Neural cell (in vitro differentiated cells): ENCODE results near the gene LDLR. TPM values are rescaled to one million over a fixed set of nuclear protein-coding genes. Genes with fewer than 3 reads are reported as not detected.

Source experiments
- H2AFZ ChIP-seq: fragments of 200-600, 300-800 bp; sonication (generic), shearing (Covaris generic); 2 replicates; pipeline ENCODE4 v1.6.0; 2014; ENCODE audit warnings: low read depth, mild to moderate bottlenecking, antibody characterized with exemption, low read length, moderate library complexity
- H3F3A ChIP-seq: fragments of 200-600 bp; shearing (Covaris generic); 2 replicates; pipeline ENCODE4 v1.6.1; 2016; ENCODE audit warnings: mild to moderate bottlenecking, moderate library complexity, mixed read lengths, antibody characterized with exemption, low read length; ENCODE audit not compliant: insufficient read depth, poor library complexity, severe bottlenecking
- H3K27ac ChIP-seq: fragments of 200-600, 300-800 bp; sonication (generic), shearing (Covaris generic); 2 replicates; pipeline ENCODE4 v1.5.1; 2014; ENCODE audit warnings: mild to moderate bottlenecking, low read length, moderate library complexity
- H3K27me3 ChIP-seq: fragments of 300-800, 200-600 bp; sonication (generic), shearing (Covaris generic); 2 replicates; pipeline ENCODE4 v1.6.0; 2014; ENCODE audit warnings: mild to moderate bottlenecking, low read depth, low read length, moderate library complexity; ENCODE audit not compliant: insufficient read depth
- H3K36me3 ChIP-seq: fragments of 300-800, 200-600 bp; sonication (generic), shearing (Covaris generic); 2 replicates; pipeline ENCODE4 v1.5.1; 2014; ENCODE audit warnings: mild to moderate bottlenecking, antibody characterized with exemption, low read length, moderate library complexity; ENCODE audit not compliant: insufficient read depth
- H3K4me2 ChIP-seq: fragments of 300-800, 200-600 bp; sonication (generic), shearing (Covaris generic); 2 replicates; pipeline ENCODE4 v1.6.0; 2014; ENCODE audit warnings: mild to moderate bottlenecking, low read length
- H3K4me3 ChIP-seq: fragments of 300-800, 200-600 bp; sonication (generic), shearing (Covaris generic); 2 replicates; pipeline ENCODE4 v1.5.1; 2014; ENCODE audit warnings: mild to moderate bottlenecking, low read length, moderate library complexity
- H3K79me2 ChIP-seq: fragments of 200-600 bp; shearing (Covaris generic); replicated peaks from 2 replicates; pipeline ENCODE4 v1.6.0; 2014; ENCODE audit warnings: mild to moderate bottlenecking, low read length, moderate library complexity; ENCODE audit not compliant: insufficient read depth
- H3K9ac ChIP-seq: fragments of 300-800, 200-600 bp; sonication (generic), shearing (Covaris generic); 2 replicates; pipeline ENCODE4 v1.6.1; 2016; ENCODE audit warnings: mild to moderate bottlenecking, low read length, mixed read lengths
- H3K9me2 ChIP-seq: fragments of 200-600 bp; shearing (Covaris generic); 2 replicates; pipeline ENCODE4 v1.6.1; 2016; ENCODE audit warnings: mild to moderate bottlenecking, low read length, mixed read lengths; ENCODE audit not compliant: insufficient read depth
- H3K9me3 ChIP-seq: fragments of 200-600, 300-800 bp; sonication (generic), shearing (Covaris generic); 2 replicates; pipeline ENCODE4 v1.6.1; 2016; ENCODE audit warnings: mild to moderate bottlenecking, mixed run types, low read length, moderate library complexity, mixed read lengths
- H4K20me1 ChIP-seq: fragments of 200-600 bp; shearing (Covaris generic); 2 replicates; pipeline ENCODE4 v1.6.1; 2016; ENCODE audit warnings: mild to moderate bottlenecking, mixed run types; ENCODE audit not compliant: insufficient read depth
- EP300 ChIP-seq: fragments of 450-650 bp; conservative IDR thresholded peaks from 2 replicates; pipeline ENCODE4 v1.6.1; 2014; ENCODE audit warnings: antibody characterized with exemption, mild to moderate bottlenecking, moderate library complexity; ENCODE audit not compliant: poor library complexity, severe bottlenecking
- EZH2 ChIP-seq: fragments of 200-600, 300-800 bp; shearing (Covaris generic), sonication (generic); IDR thresholded peaks from 2 replicates; pipeline ENCODE4 v1.6.1; 2014; ENCODE audit warnings: antibody characterized with exemption, low read length, borderline replicate concordance, mild to moderate bottlenecking; ENCODE audit not compliant: insufficient read depth, poor library complexity, severe bottlenecking
- MXI1 ChIP-seq: fragments of 450-650 bp; conservative IDR thresholded peaks from 2 replicates; pipeline ENCODE4 v1.6.1; 2014; ENCODE audit warnings: antibody characterized with exemption, mild to moderate bottlenecking; ENCODE audit not compliant: poor library complexity, severe bottlenecking
- POLR2AphosphoS5 ChIP-seq: IDR thresholded peaks from 2 replicates; pipeline ENCODE4 v1.6.1; 2012
- RAD21 ChIP-seq: fragments of 450-650 bp; conservative IDR thresholded peaks from 2 replicates; pipeline ENCODE4 v1.6.1; 2014; ENCODE audit warnings: antibody characterized with exemption, mild to moderate bottlenecking, moderate library complexity
- REST ChIP-seq: IDR thresholded peaks from 2 replicates; pipeline ENCODE4 v1.6.1; 2012; ENCODE audit warnings: borderline replicate concordance
- SMC3 ChIP-seq: fragments of 450-650 bp; conservative IDR thresholded peaks from 2 replicates; pipeline ENCODE4 v1.6.1; 2014; ENCODE audit warnings: antibody characterized with exemption, mild to moderate bottlenecking, moderate library complexity; ENCODE audit not compliant: poor library complexity
- TAF1 ChIP-seq: IDR thresholded peaks from 2 replicates; pipeline ENCODE4 v1.6.1; 2012; ENCODE audit warnings: low read depth
- polyA plus RNA-seq: library from polyadenylated mRNA; depleted of rRNA; stranded (reverse); fragments of >200 nt; gene quantifications from 2 replicates; pipeline ENCODE4 v1.2.3, GENCODE V29; 2014
- TF ChIP-seq, protein P1 (sequence below): fragments of 450-650 bp; IDR thresholded peaks from 2 replicates; pipeline ENCODE4 v1.5.1; 2014; ENCODE audit warnings: antibody characterized with exemption, mild to moderate bottlenecking, moderate library complexity; ENCODE audit not compliant: poor library complexity, severe bottlenecking

LDLR gene
- polyA plus RNA-seq, 1 donor from 2014 or later, result 23.2 TPM

DNA sequence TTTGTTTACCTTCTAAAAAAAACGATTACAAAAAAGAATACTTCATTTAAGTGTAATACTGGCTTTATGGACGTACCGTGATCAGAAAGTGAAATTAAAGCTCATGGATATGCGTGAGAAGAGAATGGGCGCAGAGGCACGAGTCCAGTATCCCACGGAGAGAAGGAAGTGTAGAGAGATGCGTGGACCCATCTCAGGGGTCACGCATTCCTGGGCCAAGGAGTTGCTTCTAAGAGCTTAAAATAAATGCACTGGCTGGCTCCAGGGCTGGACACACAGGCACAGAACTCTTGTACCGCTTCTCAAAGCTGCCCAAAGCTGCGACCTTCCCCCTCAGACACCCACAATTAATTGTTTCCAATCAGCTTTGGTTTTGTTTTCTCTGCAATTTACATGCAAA lies 75.0 kb downstream of the LDLR start:
- no peak for TF ChIP-seq REST
- no peak for TF ChIP-seq MXI1
- TF ChIP-seq POLR2AphosphoS5, result no peak
- TF ChIP-seq RAD21, result no peak
- TF ChIP-seq EZH2, result no peak
- no peak for TF ChIP-seq SMC3
- TF ChIP-seq, protein P1, sequence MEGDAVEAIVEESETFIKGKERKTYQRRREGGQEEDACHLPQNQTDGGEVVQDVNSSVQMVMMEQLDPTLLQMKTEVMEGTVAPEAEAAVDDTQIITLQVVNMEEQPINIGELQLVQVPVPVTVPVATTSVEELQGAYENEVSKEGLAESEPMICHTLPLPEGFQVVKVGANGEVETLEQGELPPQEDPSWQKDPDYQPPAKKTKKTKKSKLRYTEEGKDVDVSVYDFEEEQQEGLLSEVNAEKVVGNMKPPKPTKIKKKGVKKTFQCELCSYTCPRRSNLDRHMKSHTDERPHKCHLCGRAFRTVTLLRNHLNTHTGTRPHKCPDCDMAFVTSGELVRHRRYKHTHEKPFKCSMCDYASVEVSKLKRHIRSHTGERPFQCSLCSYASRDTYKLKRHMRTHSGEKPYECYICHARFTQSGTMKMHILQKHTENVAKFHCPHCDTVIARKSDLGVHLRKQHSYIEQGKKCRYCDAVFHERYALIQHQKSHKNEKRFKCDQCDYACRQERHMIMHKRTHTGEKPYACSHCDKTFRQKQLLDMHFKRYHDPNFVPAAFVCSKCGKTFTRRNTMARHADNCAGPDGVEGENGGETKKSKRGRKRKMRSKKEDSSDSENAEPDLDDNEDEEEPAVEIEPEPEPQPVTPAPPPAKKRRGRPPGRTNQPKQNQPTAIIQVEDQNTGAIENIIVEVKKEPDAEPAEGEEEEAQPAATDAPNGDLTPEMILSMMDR, result no peak
- TF ChIP-seq EP300, result no peak
- no peak for TF ChIP-seq TAF1
- no peak overlapping the region for H3K9ac ChIP-seq
- no peaks in the 10 kb centered on the region for H3K79me2 ChIP-seq
- H3F3A ChIP-seq, result no peaks in the 10 kb centered on the region
- H3K9me3 ChIP-seq, result no peaks in the 10 kb centered on the region
- no peaks in the 10 kb centered on the region for H4K20me1 ChIP-seq
- H3K4me2 ChIP-seq, result no peak overlapping the region
- H3K27ac ChIP-seq, result no peak overlapping the region
- no peak overlapping the region for H3K4me3 ChIP-seq
- H3K27me3 ChIP-seq, result no peaks in the 10 kb centered on the region
- no peak overlapping the region for H2AFZ ChIP-seq
- no peaks in the 10 kb centered on the region for H3K9me2 ChIP-seq
- no peaks in the 10 kb centered on the region for H3K36me3 ChIP-seq

- Histone ChIP-seq H3K27ac (no peak overlapping the region), H3K27me3 (no peaks in the 10 kb centered on the region), H3F3A (no peaks in the 10 kb centered on the region), H3K4me3 (no peak overlapping the region), H3K79me2 (no peaks in the 10 kb centered on the region), H3K9ac (no peak overlapping the region), H3K9me3 (no peaks in the 10 kb centered on the region), H2AFZ (no peak overlapping the region), H4K20me1 (no peaks in the 10 kb centered on the region), H3K36me3 (no peaks in the 10 kb centered on the region), H3K9me2 (no peaks in the 10 kb centered on the region), H3K4me2 (no peak overlapping the region)
- TF ChIP-seq REST (no peak), POLR2AphosphoS5 (no peak), SMC3 (no peak), MXI1 (no peak), EZH2 (no peak), TAF1 (no peak), EP300 (no peak), RAD21 (no peak)
- TF ChIP-seq, protein P1, result no peak
Measured at GRCh38 chr19:11164879-11165406, 75.7 kb downstream of the LDLR start.
